HG03108 (cell line): Measurements from ENCODE around the gene RND2.
"Not testable (repeated sequence)": the region's sequence is repeated elsewhere in the genome, so short reads cannot be mapped to it uniquely, and the experiment has no call there.

Experiments
- ATAC-seq: cut with Tn5 transposase; IDR thresholded peaks from one replicate; pipeline ENCODE4 v1.9.1; 2021; ENCODE audit warnings: moderate library complexity; ENCODE audit not compliant: unreplicated experiment

Gene RND2

DNA sequence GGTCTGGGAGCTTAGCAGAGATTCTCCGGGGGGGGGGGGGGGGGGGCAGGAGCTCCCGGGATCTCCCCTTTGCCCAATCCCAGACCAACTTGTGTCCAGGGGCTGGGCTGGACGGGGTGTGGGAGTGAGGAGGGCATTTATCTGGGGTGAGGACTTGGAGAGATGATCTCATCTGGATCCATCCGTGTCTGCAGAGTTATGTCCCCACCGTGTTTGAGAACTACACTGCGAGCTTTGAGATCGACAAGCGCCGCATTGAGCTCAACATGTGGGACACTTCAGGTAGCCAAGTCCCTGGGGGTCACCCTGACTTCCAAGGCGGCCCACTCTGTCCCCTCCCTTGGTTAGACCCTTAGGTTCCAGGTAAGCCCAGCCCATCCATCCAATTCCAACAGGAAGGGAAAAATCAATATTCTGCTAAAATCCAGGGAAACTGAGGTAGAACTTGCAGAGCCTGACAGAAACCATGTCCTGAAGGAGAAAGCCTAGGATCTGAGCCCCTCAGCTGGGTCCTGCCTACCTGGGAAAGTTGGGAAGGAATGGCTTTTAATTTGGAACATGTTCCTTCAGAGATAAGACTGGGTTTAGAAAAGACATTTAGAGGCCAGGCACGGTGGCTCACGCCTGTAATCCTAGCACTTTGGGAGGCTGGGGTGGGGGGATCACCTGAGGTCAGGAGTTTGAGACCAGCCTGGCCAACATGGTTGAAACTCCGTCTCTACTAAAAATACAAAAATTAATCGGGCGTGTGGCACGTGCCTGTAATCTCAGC is 921 bp downstream of the RND2 start:
- no peak for ATAC-seq

DNA sequence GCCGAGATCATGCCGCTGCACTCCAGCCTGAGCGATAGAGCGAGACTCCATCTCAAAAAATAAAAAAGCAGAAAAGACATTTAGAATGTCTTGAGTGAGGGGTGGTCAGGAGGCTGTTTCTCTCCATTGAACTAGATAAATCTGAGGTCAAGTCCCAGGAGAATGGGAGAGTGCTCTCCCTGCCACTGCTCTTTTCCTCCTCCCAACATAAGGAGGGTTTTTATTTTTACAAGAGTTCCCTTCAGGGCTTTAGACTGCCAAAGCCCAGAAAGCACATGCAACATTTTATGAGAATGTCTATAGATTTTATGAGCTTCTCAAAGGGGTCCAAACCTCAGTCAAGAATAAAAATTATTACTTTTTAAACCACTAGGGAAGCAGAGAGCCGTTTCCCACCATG is 1.6 kb downstream of the RND2 start:
- no peak for ATAC-seq

- ATAC-seq: no peak
These were observed 2.3 kb downstream of the RND2 start for GRCh38 chr17:43027091-43028032.

- no peak for ATAC-seq
These were observed 3.3 kb downstream of the RND2 start for GRCh38 chr17:43028221-43028861.

- ATAC-seq: no peak
These were observed 5.2 kb downstream of the RND2 start for GRCh38 chr17:43030137-43030767.

GRCh38 chr17:43031666-43032065 is 6.6 kb downstream of the RND2 start:
- ATAC-seq: no peak

- ATAC-seq: no peak
These were observed 9.2 kb downstream of the RND2 start for GRCh38 chr17:43033948-43034881.

DNA sequence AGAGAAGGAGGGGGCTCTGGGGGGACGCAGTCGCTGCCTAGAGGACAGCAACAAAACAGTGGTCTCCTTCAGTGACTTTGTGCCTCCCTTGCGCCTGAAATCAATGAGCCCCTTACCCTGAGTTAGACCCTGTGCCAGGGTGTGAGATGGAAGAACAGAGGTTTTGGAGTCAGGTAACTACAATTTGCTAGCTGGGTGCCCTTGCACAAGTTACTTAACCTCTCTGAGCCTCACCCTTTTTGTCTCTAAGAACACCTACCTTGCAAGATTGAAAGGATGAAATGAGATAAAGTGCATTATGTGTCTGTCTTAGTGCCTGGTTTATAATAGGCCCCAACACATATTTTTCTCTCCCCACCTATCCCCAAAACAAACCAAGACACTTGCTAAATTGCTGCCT is 9.9 kb downstream of the RND2 start:
- no peak for ATAC-seq

- ATAC-seq: no peak
These were observed 14.6 kb downstream of the RND2 start for GRCh38 chr17:43039646-43040045.

DNA sequence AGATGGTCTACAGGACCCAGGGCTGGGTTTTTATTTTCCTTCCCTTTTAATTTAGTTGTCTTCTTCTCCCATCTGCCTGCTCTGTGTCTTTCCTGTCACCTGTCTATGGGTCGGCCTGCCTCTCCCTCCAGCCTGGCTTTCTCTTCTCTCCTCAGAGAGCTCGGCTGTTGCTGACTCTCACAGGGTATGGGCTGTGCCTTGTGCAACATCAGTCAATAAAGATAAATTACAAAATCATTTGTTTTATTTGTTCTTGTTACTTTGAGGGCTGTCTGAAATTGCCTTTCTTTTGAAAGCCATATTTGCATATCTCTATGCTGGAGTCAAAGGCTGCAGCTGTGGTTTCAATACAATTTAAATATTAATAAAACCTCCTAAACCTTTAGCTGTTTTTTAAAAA is 15.6 kb downstream of the RND2 start:
- ATAC-seq: no peak

DNA sequence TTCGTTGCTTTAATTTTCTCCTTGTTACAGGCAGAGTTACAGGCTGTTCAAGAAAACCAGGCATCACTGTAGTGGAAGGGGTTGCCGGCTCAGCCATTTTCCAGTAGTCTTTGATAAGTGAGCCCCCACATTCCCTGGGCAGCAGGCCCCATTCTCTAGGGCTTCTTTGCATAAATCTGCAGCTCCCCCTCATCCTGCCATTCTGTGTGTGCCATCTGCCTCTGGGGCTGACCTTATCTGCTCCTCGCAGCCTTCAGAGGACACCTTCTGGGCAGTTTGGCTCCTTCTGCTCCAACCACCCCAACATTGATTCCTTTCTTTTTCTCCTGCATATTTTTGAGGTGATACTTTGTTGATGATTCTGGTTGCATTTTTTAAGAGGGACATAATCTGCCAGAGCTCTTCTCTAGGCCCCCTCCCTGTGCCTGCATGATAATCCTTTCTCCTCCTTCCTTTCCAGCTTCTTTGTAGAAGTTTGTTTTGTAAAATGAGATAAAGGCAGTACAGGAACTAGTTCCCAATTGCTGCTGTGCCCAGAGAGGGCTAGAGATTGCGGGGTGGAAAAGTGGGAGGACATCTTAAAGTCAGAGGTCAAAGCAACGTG is 17.1 kb downstream of the RND2 start:
- no peak for ATAC-seq

GRCh38 chr17:43043307-43043706 is 18.3 kb downstream of the RND2 start:
- no peak for ATAC-seq

DNA sequence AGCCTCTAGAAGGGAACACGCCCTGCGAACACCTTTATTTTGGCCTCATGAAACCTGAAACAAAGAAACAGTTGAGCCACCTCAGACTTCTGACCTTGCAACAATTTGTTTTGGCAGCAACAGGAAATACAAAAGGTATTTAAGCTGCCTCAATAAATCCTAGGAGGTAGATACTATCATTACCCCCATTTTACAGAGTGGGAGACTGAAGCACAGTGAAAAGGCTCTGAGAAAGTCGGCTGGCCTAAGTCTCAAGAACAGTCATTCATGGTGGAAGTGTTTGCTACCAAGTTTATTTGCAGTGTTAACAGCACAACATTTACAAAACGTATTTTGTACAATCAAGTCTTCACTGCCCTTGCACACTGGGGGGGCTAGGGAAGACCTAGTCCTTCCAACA is 19.0 kb downstream of the RND2 start:
- no peak for ATAC-seq

DNA sequence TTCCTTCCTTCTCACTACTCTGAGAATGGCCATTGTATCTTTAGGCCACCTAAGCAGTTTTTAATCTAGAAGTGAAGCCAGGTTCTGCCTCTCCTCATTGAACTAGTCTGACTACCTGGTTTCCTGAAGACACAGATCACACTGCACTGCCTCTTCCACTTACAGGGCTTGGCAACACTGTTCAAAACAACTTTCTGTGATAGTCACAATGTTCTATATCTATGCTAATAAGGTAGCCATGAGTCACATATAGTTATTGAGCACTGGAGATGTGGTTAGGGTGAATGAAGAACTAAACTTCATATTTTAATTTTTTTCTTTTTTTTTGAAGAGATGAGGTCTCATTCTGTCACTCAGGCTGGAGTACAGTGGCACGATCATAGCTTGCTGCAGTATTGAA is 26.9 kb downstream of the RND2 start:
- ATAC-seq: no peak

- ATAC-seq: not testable (repeated sequence)
These were observed 28.0 kb downstream of the RND2 start for GRCh38 chr17:43053008-43053407.

- ATAC-seq: no peak
These were observed 31.0 kb downstream of the RND2 start for GRCh38 chr17:43056051-43056450.

GRCh38 chr17:43062984-43063638 is 38.1 kb downstream of the RND2 start:
- no peak for ATAC-seq

DNA sequence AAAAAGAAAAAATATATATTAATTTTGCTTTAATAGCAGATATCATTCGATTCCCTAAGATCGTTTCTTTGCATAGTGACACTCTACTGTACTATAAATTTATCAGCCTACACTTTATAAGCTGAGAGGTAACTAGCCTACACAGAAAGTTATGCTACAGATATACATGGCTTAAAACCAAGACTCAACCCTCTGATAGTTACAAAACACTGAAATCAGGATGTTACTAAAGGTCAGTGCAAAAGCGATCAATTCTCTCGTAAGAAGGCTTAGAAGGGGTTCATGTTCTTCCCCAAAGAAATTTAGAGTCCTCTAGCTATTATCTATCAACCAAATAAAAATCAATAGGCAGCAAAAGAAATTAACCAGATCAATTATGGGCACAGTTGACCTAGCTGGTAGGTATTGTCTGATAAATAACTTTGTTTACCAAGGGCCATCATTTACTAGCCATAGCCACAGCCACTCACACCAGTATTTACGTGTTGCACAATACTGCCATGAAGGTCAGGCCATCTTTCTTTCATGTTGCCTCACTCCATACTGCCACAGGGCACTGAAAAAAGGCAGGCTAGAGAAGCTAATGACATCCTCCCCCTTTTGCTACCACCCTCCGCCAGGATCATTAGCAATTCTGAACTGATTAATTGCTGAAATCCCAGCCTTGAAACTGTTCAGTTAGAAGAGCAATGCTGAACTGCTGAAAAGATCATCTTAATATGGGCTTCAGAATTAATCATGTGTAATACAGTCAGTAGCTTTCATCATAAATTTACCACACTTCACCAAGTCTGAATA is 43.7 kb downstream of the RND2 start:
- ATAC-seq: no peak
